GM12872 (cell line): ENCODE measurements around the gene RSRC1.

ENCODE experiments used
- TF ChIP-seq, protein P1 (sequence below): IDR thresholded peaks from 3 replicates; pipeline ENCODE4 v1.5.1; 2011; ENCODE audit warnings: low read depth, mild to moderate bottlenecking, low read length, moderate library complexity; ENCODE audit not compliant: insufficient read depth

The RSRC1 gene

DNA sequence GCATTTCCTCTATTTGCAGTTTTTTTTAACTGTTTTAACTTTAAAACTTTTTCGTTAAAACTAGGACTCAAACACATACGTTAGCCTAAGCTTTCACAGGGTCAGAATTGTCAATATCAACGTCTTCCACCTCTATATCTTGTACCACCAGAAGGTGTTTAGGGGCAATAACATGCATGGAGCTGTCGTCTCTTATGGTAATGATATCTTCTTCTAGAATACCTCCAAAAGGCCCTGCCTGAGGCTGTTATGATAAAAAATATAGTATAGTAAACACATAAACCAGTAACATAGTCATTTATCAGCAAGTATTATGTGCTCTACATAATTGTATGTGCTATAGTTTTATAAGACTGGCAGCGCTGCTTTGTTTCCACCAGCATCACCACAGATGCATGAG, 384.8 kb downstream of the RSRC1 start:
- TF ChIP-seq, protein P1, sequence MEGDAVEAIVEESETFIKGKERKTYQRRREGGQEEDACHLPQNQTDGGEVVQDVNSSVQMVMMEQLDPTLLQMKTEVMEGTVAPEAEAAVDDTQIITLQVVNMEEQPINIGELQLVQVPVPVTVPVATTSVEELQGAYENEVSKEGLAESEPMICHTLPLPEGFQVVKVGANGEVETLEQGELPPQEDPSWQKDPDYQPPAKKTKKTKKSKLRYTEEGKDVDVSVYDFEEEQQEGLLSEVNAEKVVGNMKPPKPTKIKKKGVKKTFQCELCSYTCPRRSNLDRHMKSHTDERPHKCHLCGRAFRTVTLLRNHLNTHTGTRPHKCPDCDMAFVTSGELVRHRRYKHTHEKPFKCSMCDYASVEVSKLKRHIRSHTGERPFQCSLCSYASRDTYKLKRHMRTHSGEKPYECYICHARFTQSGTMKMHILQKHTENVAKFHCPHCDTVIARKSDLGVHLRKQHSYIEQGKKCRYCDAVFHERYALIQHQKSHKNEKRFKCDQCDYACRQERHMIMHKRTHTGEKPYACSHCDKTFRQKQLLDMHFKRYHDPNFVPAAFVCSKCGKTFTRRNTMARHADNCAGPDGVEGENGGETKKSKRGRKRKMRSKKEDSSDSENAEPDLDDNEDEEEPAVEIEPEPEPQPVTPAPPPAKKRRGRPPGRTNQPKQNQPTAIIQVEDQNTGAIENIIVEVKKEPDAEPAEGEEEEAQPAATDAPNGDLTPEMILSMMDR, result no peak

DNA sequence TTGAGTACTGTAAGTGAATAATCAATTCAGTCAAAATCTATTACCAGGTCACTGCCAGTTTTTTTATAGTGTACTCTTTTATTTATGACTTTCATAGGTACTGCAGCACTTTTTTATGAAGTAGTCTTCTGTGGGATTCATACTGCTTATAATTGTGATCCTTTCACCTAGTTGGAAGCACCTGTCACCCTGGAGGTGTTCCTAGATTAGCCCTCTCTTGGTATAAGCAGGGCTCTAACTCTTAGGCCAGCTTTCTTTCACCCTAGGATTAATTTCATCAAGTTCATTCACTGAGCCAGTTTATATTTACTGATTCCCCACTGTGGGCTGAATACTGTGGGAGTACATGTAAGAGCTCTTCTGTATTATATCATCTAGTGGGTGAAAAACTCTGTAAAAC, 395.2 kb downstream of the RSRC1 start:
- TF ChIP-seq, protein P1, result no peak

DNA sequence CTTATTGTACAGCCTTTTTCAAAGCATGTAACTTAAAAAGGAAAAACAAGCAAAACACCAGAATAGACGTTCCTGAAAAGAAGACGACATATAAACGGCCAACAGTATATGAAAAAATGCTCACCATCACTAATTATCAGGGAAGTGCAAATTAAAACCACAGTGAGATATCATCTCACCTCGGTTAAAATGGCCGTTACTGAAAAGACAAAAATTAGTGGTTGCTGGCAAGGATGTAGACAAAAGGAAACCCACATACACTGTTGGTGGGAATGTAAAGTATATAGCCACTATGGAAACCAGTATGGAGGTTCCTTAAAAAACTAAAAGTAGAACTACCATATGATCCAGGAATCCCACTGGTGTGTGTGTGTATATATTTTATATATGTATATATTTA, 396.6 kb downstream of the RSRC1 start:
- TF ChIP-seq, protein P1, result no peak

DNA sequence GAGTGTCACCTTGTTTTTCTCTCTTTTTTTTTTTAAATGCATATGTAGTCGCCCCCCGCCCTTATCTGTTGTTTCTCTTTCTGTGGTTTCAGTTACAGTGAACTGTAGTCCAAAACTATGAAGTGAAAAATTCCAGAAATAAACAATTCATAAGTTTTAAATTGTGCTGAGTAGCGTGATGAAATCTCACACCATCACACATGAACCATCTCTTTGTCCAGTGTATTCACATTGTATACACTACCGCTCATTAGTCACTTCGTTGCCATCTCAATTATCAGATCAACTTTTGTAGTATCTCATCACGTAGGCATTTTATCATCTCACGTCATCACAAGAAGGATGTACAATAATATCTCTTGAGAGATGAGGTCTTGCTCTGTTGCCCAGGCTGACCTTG, 398.6 kb downstream of the RSRC1 start:
- TF ChIP-seq, protein P1, result no peak

DNA sequence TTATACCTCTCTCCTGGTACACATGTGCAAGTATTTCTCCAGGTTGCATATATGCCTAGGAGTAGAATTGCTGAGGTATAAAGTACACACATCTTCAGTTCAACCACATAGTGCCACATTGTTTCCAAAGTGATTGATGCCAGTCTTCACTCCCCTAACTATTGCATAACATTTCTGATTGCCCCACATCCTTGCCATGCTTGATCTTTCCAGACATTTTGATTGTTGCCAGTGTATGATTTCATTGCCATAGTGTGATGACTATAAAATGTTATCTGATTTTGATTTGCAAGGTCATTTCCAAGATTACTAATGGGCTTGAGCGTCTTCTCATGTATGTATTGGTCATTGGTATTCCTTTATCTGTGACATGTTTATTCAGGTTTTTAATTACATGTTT, 400.0 kb downstream of the RSRC1 start:
- TF ChIP-seq, protein P1, result no peak

DNA sequence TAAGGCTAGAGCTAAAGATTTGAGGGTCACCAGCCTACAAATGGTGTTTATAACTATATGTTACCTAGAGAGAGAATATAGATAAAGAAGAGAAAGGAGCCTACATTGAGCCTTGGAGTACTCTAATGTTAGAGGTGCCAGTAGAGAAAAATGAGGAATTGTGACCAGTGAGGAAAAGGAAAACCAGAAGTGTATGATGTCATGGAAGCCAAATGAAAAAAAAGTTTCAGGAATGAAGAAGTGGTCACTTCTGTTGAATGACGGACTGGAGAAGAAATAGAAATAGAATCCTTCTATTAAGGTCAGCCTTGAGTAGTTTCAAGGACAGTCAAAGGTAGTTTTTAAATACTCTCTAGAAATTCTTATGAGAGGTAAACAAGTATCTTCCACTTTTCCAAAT, 409.9 kb downstream of the RSRC1 start:
- TF ChIP-seq, protein P1, result no peak

DNA sequence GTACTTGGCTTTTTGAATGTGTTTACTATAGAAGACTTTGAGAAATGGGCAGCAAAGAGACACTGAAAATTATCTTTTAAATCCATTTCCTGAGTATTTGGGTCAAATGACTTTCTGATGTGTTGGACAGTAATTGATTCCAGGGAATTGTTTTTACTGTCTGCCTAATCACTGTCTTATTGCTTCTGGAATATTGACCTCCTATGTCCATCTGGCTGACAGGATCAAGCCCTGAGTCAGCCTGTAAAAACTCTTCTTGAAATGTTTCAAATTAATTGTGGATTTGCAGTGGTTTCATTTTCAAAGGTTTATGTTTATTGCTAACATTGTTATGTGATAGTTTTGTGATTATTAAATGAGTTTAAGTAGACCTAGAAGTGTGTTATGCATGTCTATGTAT, 410.5 kb downstream of the RSRC1 start:
- TF ChIP-seq, protein P1, result no peak
